DMS53 treated with DMSO at 0.1 percent for 48 hours (cell line): ENCODE data around the gene PCGF3.
"Not testable (repeated sequence)": the region's sequence is repeated elsewhere in the genome, so short reads cannot be mapped to it uniquely, and the experiment has no call there.

Source experiments
- DNase-seq: peaks from one replicate; lab custom pipeline; 2025; ENCODE audit not compliant: unreplicated experiment; lab: John Stamatoyannopoulos, UW

PCGF3 gene

DNA sequence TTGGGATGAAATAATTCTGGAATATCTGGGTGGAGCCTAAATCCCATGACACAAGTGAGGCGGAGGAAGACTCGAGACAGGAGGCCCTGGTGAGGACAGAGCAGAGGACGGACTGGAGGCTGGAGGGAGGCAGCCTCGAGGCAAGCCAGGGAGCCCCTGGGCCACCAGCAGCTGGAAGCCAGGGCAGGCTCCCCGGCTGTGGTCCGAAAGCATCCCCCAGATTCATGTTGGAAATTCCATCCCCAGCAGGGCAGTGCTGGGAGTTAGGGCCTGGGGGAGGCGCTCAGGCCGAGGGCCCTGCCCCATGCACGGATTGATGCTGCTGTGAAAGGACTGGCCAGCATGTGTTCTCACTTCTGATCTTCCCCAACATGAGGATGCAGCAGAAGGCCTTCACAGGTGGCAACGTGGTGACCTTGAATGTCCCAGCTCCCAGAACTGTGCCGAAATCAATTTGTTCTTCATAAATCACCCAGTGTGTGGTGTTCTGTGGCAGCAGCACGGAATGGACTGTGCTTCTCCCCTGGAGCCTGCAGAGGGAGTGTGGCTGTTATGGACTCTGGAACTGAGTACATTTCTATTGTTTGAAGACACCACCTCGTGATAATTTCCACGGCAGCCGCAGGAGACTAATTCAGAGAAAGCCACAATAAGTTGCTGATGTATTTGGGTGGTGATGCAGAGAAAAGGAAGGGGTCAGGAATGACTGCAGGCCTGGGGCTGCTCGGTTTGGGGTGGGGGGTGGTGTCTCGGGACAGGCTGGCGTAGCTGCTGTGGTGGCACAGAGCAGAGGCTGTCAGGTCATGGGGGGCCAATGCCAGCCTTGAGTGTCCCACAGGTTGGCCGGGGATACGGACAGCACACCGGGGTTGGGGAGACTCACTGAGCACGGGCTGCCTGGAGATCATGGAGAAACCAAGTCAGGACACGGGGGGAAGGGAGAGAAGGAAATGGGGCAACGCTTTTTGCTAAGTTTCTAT is 56.9 kb downstream of the PCGF3 start:
- DNase-seq: no peak

DNA sequence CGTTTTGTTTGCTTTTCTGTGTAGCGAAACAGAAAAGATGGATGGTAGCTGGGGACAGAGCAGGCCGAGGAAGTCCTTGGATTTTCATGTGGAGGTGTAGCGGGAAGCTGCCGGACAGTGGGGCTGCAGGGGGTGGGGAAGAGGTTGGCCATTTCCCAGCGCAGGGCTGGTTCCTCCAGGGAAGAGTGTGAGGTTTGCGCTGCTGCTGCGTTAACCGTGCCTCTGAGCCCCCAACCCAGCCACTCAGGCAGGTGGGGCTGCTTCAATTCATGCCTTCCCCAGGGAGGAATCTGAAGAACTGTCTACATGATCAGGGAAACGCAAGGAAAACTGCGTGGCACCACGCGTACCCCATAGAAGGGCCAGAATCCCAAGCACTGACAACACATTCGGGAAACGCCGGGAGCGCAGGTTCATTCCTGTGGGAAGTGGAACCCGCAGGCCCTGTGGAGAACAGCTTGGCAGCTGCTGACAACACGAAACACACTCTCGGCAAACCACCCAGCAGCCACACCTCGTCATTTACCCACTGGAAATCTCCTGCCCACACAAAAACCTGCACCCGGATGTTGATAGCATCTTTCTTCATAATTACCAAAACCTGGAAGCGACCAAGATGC is 57.7 kb downstream of the PCGF3 start:
- no peak for DNase-seq

DNA sequence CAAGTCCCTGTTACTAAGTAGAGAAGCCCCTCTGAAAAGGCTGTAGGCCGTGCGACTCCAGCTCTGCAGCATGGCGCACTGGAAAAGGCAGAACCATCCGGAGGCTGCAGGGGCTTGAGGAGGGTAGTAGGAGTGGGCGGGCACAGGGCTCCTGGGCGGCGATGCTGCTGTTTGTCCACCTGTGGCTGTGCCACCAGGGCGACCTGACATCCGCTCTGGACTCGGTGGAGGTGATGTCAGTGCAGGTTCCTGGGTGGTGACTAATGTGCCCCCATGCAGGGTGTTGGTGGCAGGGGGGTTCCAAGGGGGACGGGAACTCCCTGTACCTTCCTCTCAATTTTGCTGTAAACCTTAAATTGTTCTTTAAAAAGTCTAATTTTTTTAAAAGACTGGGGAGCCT is 58.3 kb downstream of the PCGF3 start:
- no peak for DNase-seq

DNA sequence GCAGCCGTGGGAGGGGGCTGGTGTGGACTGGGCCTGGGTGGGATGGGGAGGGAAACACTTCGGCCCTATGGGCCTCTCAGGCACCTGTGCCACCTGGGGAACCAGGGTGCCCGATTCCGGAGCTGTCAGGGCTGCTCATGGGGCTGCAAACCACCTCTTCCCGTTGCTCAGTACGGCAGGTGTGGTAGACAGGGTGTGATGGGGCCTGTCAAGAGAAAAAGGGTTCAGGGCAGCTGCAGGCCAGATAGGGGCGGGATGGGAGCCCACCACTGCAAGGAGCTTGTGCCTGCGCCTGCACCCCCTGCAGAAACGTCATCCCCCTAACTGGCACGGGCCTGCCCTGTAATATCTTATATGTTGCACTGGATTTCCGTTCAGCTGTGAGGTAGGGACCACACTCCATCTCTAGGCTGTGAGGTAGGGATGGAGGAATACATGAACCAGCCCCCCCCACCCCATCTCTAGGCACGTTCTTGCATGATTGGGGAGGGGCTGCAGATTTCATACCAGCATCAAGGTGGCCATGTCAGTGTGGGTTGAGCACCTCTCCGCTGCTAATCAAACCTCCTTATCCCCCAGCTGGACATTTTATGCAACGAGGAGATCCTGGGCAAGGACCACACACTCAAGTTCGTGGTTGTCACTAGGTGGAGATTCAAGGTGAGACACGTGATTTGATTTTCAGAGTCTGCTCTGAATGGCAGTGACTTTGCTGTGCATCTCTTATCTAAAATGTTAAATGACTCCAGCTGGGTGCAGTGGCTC is 59.0 kb downstream of the PCGF3 start:
- DNase-seq: no peak

DNA sequence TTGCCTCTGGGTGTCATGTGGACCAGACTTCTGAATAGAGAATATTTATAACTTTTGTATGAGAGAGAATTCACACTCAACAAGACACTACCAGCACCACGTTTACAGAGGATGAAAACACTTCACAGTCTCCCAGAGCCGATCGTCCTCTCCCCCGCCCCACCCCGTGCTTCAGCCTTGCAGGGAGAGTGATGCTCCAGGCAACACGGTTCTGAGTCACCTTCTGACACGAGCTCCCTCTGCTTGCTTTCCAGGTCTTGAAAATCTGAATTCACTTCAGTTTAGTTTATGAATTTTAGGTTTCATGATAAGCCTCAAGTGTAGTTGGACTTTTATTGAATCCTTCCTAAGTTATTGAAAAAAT is 60.5 kb downstream of the PCGF3 start:
- DNase-seq: no peak

DNA sequence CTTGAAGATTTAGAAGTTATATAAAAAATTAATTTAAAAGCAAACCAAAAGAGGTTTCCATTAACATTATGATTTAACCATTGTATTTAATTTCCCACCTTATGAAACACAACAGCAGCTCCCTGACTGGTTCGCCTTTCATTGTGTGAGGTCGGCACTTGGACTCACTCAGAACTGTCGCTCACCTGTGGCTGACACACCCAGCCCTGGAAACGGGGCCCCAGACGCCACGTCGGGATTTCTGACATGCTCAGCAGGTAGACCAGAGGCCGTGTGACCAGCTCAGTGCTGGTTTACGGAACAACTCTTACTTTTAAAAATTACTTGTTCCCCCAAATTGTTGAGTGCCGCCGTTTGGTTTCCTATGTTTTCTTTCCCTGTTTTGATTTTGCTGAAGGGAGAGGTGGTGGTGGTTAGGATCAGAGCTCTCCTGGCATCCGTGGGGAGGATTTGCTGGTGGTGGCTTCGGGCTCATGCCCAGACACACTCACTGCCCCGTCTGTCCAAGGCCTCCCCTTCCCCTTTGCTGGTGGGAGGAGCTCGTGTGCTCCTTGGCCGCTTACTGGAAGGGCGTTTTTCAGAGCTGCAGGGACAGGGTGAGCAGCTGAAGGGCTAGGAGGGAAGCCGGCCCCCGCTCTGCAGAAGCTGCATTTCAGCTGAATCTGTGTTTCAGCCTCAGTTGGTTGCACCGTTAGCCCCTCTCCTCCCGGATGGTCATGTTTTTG is 61.1 kb downstream of the PCGF3 start:
- no peak for DNase-seq

DNA sequence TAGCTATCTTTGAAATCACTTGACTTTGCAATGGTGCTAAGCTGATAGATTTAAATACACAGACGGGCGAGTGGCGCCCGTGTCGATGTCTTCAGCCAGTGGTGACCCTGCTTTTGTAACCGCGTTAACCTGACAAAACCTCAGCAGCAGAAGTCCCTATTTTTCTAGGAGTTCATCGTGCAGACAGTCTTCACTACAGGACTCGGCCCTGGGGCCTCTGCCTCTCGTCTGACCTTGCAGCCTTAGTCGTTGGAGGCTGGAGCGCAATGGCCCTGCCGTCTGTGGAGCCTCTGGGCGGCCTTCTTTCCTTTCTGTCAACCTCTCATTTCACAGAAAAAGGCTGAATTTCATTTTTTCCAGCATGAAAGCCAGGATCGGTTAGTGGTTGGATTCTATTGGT is 62.4 kb downstream of the PCGF3 start:
- no peak for DNase-seq

DNA sequence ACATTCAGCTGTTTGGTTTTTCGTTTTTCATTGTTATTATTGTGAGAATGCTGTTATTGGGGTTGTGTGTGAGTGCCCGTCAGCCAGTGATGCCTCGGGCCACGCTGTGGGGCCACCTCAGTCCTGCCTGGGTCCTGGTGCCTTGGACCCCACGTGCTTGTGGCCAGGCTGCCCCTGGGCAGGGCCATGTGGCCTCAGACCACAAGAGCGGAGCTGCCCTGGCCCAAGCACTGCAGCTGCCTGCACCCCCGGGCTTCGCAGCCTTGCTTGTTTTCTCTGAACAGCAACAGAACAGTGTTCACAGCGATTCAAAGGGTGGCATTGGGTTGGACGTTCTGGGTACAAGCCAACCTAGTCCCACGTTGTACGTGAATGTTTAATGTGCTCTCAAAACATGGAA is 63.4 kb downstream of the PCGF3 start:
- no peak for DNase-seq

DNA sequence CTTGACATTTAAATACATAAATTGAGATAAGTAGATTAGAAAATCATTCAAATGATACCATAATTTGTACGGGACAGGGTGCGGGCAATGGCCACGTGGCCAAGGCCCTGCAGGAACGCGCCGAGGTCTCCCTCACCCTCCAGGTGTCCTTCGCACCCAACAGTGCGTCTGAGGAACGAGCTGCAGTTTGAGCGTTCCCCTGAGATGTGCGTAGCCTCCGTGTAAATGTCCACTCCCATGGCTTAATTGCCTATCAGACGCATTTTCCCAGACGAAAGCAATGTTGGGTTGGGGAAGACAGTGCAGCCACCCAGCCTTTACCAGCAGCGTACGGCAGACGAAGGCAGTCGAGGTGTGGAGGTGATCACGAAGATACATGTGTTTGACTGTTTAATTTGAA is 63.9 kb downstream of the PCGF3 start:
- DNase-seq: no peak

DNA sequence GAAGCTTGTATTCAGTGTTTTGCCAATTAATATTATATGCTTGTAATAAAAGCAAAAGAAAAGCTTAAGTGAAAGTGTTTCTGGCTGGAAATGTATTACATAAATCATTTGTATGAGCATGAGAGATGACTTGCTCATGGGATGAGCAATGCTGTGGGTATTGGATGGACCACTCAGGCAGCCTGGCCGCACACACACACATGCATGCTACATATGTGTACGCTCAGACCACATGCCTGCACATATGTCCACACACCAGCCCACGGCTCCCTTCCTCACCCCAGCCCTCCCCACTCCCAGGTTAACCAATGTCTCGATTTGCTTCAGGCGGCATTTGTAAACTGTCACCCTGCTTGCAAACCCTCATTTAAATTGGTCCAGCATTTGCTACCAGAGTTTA is 64.4 kb downstream of the PCGF3 start:
- no peak for DNase-seq

DNA sequence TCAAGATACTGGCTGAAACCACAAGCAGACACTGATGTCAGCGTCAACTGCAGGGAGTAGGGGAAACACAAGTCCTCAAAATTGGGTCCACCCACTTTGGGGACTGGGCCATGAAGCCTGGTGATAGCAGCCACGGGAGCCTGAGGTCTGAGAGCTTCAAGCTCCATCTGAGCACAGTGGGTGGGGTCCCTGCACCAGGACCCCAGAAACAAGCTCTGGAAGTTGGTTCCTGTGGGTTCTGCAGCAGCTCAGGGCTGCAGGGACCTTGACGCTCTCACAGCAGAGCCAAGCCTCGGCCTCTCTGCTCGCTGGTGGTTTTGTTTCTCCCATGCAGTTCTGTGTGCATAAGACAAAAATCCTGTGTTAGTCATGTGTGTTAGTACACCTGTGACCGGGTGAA is 65.8 kb downstream of the PCGF3 start:
- no peak for DNase-seq

DNA sequence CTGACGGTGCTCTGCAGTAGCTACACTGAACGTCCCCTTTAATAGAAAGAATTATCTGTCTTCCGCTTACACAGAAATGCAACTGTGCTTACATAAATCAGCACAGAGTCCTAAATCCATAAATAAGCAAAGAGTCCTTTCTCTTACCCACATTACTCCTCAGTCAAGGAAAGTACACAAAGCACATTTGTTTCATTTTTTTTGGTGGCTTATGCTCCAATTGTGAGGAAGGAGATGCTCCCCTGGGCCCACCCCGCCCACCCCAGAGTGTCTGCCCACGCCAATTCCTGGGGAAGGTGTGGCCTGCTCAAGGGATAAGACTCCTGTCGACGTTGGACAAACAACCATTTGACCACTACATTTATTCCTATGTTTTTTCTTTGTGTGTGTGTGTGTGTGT is 66.5 kb downstream of the PCGF3 start:
- DNase-seq: no peak

DNA sequence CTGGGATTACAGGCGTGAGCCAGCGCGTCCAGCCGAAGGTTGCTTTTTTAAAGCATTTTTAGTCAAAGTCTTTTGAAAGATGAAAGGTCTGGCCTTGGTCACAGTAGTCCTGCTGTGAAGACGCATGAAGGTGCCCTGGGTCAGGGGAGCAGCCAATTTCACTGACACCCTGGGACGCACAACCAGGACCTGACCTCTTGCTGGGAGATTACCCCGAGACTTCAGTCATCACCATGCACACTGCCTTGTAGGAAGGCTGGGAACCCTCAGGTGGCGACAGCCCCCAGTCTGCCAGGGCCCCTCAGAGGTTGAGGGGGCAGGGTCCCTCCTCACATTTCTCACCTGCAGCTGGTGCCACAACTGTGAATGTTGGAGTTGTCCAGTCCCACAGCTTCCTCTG is 67.1 kb downstream of the PCGF3 start:
- DNase-seq: no peak

DNA sequence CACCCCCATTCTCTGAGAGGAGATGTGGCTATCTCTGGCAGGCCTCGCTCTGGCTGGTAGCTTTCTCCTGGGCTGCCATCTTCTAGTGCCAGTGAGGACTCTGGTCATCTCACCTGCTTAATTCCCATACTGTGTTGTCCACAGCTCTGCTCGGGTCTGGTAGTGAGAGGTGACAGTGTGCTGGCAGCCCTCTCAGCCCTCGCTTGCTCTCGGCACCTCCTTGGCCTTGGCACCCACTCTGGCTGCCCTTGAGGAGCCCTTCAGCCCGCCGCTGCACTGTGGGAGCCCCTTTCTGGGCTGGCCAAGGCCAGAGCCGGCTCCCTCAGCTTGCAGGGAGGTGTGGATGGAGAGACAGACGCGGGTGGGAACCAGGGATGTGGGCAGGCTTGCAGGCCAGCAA is 67.6 kb downstream of the PCGF3 start:
- DNase-seq: no peak

DNA sequence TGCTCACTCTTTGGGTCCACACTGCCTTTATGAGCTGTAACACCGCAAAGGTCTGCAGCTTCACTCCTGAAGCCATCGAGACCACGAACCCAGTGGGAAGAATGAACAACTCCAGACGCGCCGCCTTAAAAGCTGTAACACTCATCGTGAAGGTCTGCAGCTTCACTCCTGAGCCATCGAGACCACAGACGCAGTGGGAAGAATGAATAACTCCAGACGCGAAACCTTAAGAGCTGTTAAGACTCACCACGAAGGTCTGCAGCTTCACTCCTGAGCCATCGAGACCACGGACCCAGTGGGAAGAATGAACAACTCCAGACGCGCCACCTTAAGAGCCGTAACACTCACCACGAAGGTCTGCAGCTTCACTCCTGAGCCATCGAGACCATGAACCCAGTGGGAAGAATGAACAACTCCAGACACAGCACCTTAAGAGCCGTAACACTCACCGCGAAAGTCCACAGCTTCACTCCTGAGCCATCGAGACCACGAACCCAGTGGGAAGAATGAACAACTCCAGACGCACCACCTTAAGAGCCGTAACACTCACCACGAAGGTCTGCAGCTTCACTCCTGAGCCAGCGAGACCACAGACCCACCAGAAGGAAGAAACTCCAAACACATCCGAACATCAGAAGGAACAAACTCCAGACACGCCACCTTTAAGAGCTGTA is 68.9 kb downstream of the PCGF3 start:
- not testable (repeated sequence) for DNase-seq

DNA sequence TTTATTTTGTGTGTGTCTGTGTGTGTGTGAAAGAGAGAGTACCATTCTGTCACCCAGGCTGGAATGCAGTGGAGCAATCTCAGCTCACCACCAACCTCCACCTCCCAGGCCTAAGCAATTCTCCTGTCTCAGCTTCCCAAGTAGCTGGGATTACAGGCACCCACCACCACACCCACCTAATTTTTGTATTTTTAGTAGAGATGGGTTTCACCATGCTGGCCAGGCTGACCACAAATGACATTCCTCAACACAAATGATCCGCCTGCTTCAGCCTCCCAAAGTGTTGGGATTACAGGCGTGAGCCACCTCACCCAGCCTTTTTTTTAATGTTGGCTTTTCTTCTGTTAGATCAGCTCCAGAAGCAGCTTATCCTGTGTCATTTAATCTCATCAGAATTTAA is 69.9 kb downstream of the PCGF3 start:
- not testable (repeated sequence) for DNase-seq

DNA sequence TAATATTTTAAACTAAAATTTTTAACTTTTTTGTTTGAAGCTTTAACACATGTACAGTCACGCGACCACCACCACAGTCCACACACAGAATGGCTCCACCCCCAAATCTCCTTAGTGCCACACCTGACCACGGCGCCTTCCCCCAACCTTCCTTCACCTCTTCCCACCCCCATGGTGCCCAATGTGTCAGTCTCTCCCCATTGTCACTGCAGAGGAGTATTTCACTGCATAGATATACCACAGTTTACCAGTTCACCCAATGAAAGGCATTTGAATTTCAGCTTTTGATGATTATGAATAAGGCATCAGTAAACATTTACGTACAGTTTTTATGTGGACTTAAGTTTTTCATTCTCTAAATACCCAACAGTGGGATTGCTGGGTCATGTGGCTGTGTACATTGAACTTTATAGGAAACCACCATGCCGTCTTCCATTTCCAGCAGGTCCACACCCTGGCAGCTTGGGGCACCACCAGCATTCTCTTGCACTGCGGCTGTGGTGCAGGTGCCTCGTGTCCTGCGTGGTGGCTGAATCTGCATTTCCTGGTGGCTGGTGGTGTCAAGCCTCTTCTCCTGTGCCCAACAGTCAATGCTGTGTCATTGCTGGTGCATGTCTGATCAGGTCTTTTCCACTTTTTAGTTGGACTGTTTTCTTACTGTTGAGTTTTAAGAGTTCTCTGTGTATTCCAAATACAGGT is 71.3 kb downstream of the PCGF3 start:
- no peak for DNase-seq

DNA sequence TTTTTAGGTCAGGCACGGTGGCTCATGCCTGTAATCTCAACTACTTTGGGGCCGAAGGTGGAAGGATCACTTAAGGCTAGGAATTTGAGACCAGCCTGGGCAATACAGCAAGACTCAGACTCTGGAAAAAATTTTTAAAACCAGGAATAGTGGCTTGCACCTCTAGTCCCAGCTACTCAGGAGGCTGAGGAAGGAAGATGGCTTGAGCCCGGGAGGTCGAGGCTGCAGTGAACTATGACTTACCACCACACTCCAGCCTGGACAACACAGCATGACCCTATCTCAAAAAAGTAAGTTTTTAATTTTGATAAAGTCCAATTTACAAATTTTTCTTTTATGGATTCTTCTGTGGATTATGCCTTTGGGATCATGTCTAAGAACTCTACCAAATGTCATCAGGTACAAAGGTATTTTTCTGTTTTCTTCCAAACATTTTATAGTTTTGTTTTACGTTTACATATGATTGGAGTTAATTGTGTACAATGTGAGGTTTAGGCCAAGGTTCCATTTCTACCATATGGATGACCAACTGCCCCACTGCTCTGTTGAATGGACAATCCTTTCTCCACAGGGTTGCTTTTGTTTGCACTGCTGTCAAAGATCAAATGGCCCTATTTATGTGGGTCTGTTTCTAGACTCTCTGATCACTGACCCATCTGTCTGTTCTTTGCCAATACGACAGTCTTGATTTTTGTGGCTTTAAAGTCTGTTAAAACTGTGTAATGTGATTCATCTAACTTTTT is 72.1 kb downstream of the PCGF3 start:
- no peak for DNase-seq

DNA sequence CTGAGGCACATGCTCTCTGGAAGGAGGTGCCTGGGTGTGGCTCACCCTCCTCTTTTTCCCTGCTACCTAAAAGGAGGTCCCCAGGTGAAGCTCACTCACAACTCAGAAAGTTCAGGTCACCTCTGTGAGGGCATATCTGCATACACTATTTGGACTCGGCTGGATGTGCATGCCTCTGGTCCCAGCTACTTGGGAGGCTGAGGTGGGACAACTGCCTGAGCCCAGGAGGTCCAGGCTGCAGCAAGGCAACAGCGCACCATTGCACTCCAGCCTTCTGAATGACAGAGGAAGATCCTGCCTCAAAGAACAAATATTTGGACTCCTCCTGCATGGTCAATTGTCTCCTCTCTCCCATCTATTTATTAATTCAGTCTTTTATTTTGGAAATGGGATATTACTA is 73.9 kb downstream of the PCGF3 start:
- DNase-seq: no peak
